HepG2 (cell line): Measurements from ENCODE around the gene GFRA4. TPM values are rescaled to one million over a fixed set of nuclear protein-coding genes. Genes with fewer than 3 reads are reported as not detected.

Experiments used
- CERS6 ChIP-seq: sonication (generic); formaldehyde crosslinking; IDR thresholded peaks from 2 replicates; pipeline ENCODE4 v1.5.0; 2020; ENCODE audit warnings: missing genetic modification reagents
- FOSL1 ChIP-seq: sonication (generic); formaldehyde crosslinking; IDR thresholded peaks from 2 replicates; pipeline ENCODE4 v1.9.0; 2021; ENCODE audit warnings: missing genetic modification reagents, borderline replicate concordance
- GLMP ChIP-seq: sonication (generic); formaldehyde crosslinking; IDR thresholded peaks from 2 replicates; pipeline ENCODE4 v1.9.0; 2021; ENCODE audit warnings: missing genetic modification reagents, mild to moderate bottlenecking, borderline replicate concordance
- HBP1 ChIP-seq: IDR thresholded peaks from 2 replicates; pipeline ENCODE4 v1.6.1; 2016; ENCODE audit warnings: low read depth, control low read depth
- IKZF5 ChIP-seq: IDR thresholded peaks from 2 replicates; pipeline ENCODE4 v1.6.1; 2018; ENCODE audit warnings: missing genetic modification reagents, mild to moderate bottlenecking, missing compliant biosample characterization
- KDM6A ChIP-seq: IDR thresholded peaks from 2 replicates; pipeline ENCODE4 v1.6.1; 2016; ENCODE audit warnings: low read depth
- MIER2 ChIP-seq: IDR thresholded peaks from 2 replicates; pipeline ENCODE4 v1.6.1; 2016; ENCODE audit warnings: missing biosample characterization, missing genetic modification reagents
- STAG1 ChIP-seq: sonication (generic); formaldehyde crosslinking; IDR thresholded peaks from 2 replicates; pipeline ENCODE4 v1.4.0; 2020; ENCODE audit warnings: missing genetic modification reagents
- THAP11 ChIP-seq: IDR thresholded peaks from 2 replicates; pipeline ENCODE4 v1.6.1; 2016; ENCODE audit warnings: missing biosample characterization, missing genetic modification reagents
- THAP9 ChIP-seq: sonication (generic); formaldehyde crosslinking; IDR thresholded peaks from 2 replicates; pipeline ENCODE4; 2020; ENCODE audit warnings: missing genetic modification reagents, mild to moderate bottlenecking, borderline replicate concordance
- TIGD3 ChIP-seq: sonication (generic); formaldehyde crosslinking; IDR thresholded peaks from 2 replicates; pipeline ENCODE4 v1.5.1; 2020; ENCODE audit warnings: mild to moderate bottlenecking, missing genetic modification reagents, borderline replicate concordance
- USF2 ChIP-seq, 2 experiments: sonication (generic) in 1 of 2; formaldehyde crosslinking in 1 of 2; IDR thresholded peaks; 2 replicates each; pipeline versions ENCODE4 v1.5.1 to v1.6.1; 2011 to 2020; ENCODE audit warnings: borderline replicate concordance in 1 of 2, low read depth in 1 of 2, low read length in 1 of 2, mild to moderate bottlenecking in 1 of 2, missing genetic modification reagents in 1 of 2, moderate library complexity in 1 of 2
- ZNF264 ChIP-seq: sonication (generic); formaldehyde crosslinking; IDR thresholded peaks from 2 replicates; pipeline ENCODE4 v1.4.0; 2020; ENCODE audit warnings: missing genetic modification reagents
- ZNF383 ChIP-seq: sonication (generic); formaldehyde crosslinking; IDR thresholded peaks from 2 replicates; pipeline ENCODE4 v1.4.0; 2020; ENCODE audit warnings: missing genetic modification reagents, mild to moderate bottlenecking, borderline replicate concordance
- ZNF616 ChIP-seq: sonication (generic); formaldehyde crosslinking; IDR thresholded peaks from 2 replicates; pipeline ENCODE4 v1.5.0; 2020; ENCODE audit warnings: low read depth, mild to moderate bottlenecking, missing genetic modification reagents
- ZSCAN20 ChIP-seq: sonication (generic); formaldehyde crosslinking; IDR thresholded peaks from 2 replicates; pipeline ENCODE4 v1.4.0; 2020; ENCODE audit warnings: missing genetic modification reagents, mild to moderate bottlenecking, borderline replicate concordance
- polyA plus RNA-seq, 8 experiments: library from polyadenylated mRNA; depleted of rRNA in 3 of 8; stranded (reverse) in 7 of 8; unstranded in 1 of 8; fragments of >200 nt; fragmentation: Illumina TruSeq in 4 of 8; extraction: Trizol in 4 of 8; gene quantifications; 2 replicates each; pipeline versions ENCODE4 v1.2.1 to v1.2.3, GENCODE V29; 2011 to 2016; ENCODE audit warnings: low read depth in 4 of 8, missing spikeins in 1 of 8, mixed read lengths in 1 of 8; ENCODE audit not compliant: insufficient read depth in 1 of 8
- total RNA-seq, 5 experiments: library from RNA; depleted of rRNA; stranded (reverse); fragments of >200 nt; fragmentation: Illumina TruSeq; extraction: Trizol; gene quantifications; 2 replicates each; pipeline ENCODE4 v1.2.3, GENCODE V29; 2016; ENCODE audit warnings: low read depth in 1 of 5

Gene GFRA4
- total and polyA plus RNA-seq, 2 of the 13 experiments (the other 11 are each of a cell fraction or from before 2014, with no cell fraction given) = not detected

- TF ChIP-seq TIGD3 (CRISPR knock-in tag) (no peak), IKZF5 (CRISPR knock-in tag) (0 out of 2 replicates have a peak, but pooled peaks have one; percentile 41), HBP1 (CRISPR knock-in tag) (no peak), FOSL1 (CRISPR knock-in tag) (no peak), ZNF383 (peak; percentile 95), ZNF264 (peak; percentile 89), KDM6A (CRISPR knock-in tag) (no peak), ZSCAN20 (CRISPR knock-in tag) (0 out of 2 replicates have a peak, but pooled peaks have one; percentile 42), STAG1 (CRISPR knock-in tag) (peak; percentile 18; the same call in 1 of the 2 replicates), THAP11 (CRISPR knock-in tag) (peak; percentile 80), THAP9 (0 out of 2 replicates have a peak, but pooled peaks have one; percentile 33), CERS6 (CRISPR knock-in tag) (no peak), ZNF616 (CRISPR knock-in tag) (no peak), MIER2 (CRISPR knock-in tag) (0 out of 2 replicates have a peak, but pooled peaks have one; percentile 66), USF2 (IDR thresholded peaks at IDR 0.05; ENCODE audit: low read depth, low read length) (no peak), USF2 (CRISPR knock-in tag; IDR thresholded peaks at IDR 0.05; ENCODE audit: borderline replicate concordance) (no peak), GLMP (CRISPR knock-in tag) (no peak)
Observed at GRCh38 chr20:3628502-3629314, 34.5 kb downstream of the GFRA4 start (continued).
